Esophagus squamous epithelium (tissue), 4 donors: ENCODE results near the gene WDR35.

ENCODE experiments used
- POLR2A ChIP-seq, 4 donors: fragments of 450-650 bp; IDR thresholded peaks; one replicate each; pipeline ENCODE4 v1.6.1; 2017; ENCODE audit warnings: antibody characterized with exemption in 4 of 4, mild to moderate bottlenecking in 4 of 4, moderate library complexity in 3 of 4
- TF ChIP-seq, protein P1 (sequence below), 6 experiments: fragments of 450-650 bp in 4 of 6; fragments of 200-600 bp in 2 of 6; sonication (generic) in 2 of 6; IDR thresholded peaks; one replicate each; pipeline ENCODE4 v1.5.1; 2016 to 2019; ENCODE audit warnings: antibody characterized with exemption in 6 of 6, mild to moderate bottlenecking in 4 of 6, moderate library complexity in 4 of 6

DNA sequence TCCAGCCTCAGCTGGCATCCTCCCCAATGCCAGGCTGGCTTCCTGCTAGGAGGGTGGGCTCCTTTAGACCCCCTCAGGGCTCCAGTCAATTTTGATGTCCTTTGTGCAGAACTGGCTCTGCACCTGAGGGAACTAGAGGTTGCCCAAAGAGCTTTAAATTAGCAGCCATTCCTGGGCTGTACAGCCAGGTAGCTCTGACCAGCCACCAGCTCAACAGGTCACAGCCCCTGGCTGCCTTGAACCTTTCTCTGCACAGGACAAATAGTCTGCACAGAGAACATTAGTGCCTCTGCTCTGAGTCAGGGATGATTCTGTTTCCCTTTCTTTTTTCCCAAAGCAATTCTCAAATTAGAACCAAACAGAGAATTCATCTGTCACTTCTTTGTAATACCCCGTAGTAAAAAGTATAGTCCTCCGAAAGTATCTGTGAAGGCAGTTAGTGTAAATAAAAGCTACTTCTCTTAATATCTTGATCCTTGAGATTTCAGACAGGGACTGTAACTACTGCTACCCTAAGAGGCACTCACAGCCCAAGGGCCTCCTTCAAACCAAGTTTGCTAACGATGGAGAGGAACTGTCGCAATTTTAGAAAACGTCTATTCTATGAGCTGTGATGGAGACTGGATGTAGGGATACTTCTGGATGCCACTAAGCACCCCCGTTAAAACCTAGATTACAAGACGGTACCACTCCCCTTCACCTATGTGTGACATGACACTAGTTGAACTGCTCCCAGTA lies 91.1 kb downstream of the WDR35 start:
- TF ChIP-seq, protein P1, sequence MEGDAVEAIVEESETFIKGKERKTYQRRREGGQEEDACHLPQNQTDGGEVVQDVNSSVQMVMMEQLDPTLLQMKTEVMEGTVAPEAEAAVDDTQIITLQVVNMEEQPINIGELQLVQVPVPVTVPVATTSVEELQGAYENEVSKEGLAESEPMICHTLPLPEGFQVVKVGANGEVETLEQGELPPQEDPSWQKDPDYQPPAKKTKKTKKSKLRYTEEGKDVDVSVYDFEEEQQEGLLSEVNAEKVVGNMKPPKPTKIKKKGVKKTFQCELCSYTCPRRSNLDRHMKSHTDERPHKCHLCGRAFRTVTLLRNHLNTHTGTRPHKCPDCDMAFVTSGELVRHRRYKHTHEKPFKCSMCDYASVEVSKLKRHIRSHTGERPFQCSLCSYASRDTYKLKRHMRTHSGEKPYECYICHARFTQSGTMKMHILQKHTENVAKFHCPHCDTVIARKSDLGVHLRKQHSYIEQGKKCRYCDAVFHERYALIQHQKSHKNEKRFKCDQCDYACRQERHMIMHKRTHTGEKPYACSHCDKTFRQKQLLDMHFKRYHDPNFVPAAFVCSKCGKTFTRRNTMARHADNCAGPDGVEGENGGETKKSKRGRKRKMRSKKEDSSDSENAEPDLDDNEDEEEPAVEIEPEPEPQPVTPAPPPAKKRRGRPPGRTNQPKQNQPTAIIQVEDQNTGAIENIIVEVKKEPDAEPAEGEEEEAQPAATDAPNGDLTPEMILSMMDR (IDR thresholded peaks at IDR 0.05) = no peak
- no peak for TF ChIP-seq POLR2A (IDR thresholded peaks at IDR 0.05)
